ENCODE data around the gene RPS6KL1.

DNA sequence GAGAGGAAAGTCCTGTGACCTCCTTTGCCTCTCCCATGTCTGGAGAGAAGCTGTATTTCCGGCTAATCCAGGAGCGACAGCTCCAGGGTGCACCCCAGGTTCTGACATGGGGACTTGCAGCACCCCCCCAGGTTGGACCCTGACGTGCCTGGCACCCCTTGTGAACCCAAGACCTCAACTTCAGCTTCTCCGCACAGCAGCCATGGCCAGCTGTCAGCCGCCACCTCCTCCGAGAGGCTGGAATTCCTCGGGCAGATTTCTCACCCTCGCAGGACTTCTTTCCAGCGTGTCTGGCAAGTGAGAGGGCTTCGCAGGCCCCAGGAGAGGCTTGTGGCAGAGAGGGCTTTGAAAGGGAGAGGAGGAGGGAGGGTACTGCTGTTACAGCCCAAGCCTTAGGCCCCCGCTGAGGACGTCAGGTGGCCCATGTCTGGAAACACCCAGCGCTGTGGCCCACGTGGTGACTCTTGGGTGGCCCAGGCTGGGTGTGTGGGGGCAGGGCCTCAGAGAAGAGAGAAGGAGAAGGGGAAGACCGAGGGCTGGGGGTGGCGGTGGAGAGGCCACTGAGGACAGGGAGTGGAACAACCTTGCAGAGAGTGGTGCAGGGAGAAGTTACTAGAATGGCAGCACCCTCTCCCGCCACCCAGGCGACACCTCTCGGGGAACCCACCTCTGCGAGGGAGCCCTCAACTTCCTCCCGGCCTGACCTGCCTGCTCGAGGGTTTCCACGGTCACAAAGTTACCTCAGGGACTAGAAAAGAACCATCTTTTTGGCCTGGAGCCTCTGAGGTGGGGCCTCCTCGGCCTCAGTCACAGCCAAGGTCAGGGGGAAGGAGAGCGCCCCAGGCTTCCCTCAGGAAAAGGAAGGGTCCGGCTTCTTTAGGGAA, 11.7 kb upstream of the RPS6KL1 start:
- TF ChIP-seq, protein P1, sequence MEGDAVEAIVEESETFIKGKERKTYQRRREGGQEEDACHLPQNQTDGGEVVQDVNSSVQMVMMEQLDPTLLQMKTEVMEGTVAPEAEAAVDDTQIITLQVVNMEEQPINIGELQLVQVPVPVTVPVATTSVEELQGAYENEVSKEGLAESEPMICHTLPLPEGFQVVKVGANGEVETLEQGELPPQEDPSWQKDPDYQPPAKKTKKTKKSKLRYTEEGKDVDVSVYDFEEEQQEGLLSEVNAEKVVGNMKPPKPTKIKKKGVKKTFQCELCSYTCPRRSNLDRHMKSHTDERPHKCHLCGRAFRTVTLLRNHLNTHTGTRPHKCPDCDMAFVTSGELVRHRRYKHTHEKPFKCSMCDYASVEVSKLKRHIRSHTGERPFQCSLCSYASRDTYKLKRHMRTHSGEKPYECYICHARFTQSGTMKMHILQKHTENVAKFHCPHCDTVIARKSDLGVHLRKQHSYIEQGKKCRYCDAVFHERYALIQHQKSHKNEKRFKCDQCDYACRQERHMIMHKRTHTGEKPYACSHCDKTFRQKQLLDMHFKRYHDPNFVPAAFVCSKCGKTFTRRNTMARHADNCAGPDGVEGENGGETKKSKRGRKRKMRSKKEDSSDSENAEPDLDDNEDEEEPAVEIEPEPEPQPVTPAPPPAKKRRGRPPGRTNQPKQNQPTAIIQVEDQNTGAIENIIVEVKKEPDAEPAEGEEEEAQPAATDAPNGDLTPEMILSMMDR (IDR thresholded peaks at IDR 0.05; ENCODE audit: low read length) = no peak
- TF ChIP-seq EZH2phosphoT487 (IDR thresholded peaks at IDR 0.05; ENCODE audit: low read length) = no peak
